ENCODE data around the gene IP6K1.
"Not testable (repeated sequence)": the region's sequence is repeated elsewhere in the genome, so short reads cannot be mapped to it uniquely, and the experiment has no call there.

IP6K1 gene

DNA sequence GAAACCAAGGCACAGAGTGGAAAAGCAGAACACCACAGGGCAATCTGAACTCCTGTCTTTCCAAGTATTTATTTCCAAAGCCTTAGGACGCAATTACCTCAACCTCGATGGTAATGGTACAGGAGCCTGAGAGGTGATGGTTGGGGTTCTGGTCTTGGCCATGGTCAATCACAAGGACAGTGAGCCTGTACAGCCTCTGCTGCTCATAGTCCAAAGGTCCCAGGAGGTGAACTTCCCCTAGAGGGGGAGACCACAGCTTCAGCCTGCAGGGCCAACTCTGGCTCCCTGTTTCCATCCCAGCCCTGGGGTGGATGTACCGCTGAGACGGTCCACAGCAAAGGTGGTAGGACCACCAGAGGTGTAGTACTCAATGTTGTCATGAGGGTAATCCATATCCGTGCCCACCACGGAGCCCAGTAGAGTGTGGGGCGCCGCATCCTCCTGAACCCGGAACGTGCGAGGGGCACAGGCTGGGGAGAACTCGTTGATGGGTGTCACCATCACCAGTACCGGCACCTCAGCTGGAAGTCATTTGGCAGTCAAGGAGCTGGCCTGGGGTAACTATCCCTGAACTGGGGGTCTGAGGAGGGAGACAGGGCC is 7.2 kb upstream of the IP6K1 start:
- no peak for DNase-seq

GRCh38 chr3:49792371-49793150 is 6.2 kb upstream of the IP6K1 start:
- no peak for DNase-seq

GRCh38 chr3:49791571-49791970 is 5.2 kb upstream of the IP6K1 start:
- no peak for DNase-seq

- peak; percentile 22 for DNase-seq
Observed at GRCh38 chr3:49790626-49791411, 4.5 kb upstream of the IP6K1 start.

DNA sequence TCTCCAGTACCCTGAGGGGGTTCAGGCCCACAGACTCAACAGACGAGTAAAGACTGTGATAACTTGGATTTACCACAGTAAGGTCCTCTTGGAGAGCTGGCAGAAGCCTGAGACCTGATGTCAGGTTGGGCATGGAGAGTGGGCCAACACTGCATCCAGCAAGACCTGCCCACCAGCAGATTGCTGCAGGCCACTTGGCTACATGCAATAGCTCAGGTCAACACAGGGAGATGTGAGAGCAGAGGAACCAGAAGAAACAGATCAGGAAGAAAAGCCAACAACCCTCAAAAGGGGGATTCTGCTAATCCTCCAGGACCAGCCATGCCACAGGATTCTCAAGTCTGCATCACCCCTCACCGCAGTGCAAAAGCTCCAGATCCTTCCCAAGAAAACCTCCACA is 1.7 kb upstream of the IP6K1 start:
- no peak for DNase-seq

DNA sequence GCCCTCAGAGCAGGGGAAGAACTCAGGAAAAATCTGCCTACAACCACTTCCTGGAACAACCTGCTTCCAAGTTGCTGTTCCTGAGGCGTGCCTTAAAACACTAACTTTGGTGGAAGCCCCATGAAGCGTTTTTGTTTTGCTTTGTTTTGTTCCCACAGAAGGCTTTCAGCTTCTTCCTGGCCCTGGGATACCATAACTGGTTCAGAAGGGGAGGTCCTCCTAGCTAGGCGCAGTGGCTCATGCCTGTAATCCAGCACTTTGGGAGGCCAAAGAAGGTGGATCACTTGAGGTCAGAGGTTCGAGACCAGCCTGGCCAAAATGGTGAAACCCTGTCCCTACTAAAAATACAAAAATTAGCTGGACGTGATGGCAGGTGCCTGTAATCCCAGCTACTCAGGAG is 1.2 kb upstream of the IP6K1 start:
- no peak for DNase-seq

- no peak for DNase-seq
Observed at GRCh38 chr3:49787182-49787464, 781 bp upstream of the IP6K1 start.

- DNase-seq = peak; percentile 17
Observed at GRCh38 chr3:49785565-49786356, 581 bp downstream of the IP6K1 start.

DNA sequence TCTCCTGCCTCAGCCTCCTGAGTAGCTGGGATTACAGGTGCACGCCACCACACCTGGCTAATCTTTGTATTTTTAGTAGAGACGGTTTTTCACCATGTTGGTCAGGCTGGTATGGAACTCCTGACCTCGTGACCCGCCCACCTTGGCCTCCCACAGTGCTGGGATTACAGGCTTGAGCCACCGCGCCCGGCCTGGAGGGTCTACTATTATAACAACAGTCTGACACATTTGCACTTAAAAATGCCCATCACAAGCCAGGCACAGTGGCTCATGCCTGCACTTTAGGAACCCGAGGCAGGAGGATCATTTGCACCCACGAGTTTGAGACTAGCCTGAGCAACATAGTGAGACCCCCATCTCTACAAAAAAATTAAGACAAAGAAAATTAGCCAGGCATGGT is 4.1 kb downstream of the IP6K1 start:
- not testable (repeated sequence) for DNase-seq

DNA sequence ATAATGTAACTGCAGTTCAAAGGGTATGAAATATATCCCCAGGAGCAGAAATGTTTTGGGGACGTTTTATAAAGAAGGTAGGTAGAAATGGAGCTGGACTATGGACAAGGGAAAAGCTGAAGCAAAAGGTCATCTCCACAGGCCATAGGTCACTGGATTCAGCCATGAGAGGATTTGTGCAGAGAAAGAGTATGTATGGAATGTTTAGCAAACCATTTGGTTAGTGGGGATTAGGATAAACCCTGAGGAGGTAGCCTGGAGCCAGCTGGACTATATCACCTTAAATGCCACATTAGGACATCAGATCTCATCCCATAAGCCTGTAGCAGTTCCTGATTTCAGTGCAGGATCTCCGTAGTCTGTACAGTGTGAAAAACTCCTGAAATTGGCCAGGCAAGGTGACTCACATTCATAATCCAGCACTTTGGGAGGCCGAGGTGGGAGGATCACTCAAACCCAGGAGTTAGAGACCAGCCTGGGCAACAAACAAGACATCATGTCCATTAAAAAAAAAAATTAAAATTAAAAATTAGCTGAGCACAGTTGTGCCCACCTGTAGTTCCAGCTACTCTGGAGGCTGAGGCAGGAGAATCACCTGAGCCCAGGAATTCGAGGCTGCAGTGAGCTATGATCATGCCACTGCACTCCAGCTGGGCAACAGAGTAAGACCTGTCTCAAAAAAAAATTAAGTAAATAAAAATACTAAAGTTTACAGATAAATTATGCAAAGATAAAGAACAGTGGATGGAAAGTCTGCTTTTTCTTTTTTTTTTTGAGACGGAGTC is 4.7 kb downstream of the IP6K1 start:
- DNase-seq = no peak

- DNase-seq = not testable (repeated sequence)
Observed at GRCh38 chr3:49780975-49781365, 5.4 kb downstream of the IP6K1 start.

- no peak for DNase-seq
Observed at GRCh38 chr3:49780080-49780974, 6.0 kb downstream of the IP6K1 start.

GRCh38 chr3:49779358-49780079 is 6.8 kb downstream of the IP6K1 start:
- no peak for DNase-seq

GRCh38 chr3:49776101-49776500 is 10.2 kb downstream of the IP6K1 start:
- DNase-seq = not testable (repeated sequence)

DNA sequence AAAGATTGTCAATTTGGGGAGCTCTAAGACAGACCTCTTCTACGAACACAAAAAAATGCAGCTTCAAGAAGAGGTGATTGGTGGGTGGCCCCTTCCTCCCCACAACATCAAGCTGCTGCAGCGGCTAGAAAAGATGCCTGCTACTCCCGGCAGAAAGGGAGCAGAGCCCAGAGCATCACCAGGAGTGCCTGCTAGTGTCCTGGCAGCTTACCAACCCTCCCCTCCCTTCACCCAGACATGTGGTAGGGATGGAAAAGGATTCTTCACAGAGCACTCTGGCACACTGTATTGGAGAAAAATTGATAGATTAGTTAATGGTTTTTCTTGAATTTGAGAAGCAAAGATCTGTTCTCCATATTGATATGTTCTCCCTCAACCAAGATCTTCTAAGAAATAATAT is 10.8 kb downstream of the IP6K1 start:
- no peak for DNase-seq

DNA sequence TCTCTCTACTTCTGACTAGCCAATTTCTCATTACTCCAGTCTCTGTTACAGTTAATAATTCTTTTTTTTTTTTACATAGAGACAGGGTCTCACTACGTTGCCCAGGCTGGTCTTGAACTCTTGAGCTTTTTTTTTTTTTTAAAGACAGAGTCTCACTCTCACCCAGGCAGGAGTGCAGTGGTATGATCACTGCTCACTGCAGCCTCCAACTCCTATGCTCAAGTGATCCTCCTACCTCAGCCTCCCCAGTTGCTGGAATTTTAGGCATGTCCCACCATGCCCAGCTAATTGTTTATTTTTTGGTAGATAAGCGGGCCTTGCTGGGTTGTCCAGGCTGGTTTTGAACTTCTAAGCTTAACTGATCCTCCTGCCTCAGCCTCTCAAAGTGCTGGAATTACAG is 13.6 kb downstream of the IP6K1 start:
- no peak for DNase-seq

GRCh38 chr3:49771340-49771938 is 14.9 kb downstream of the IP6K1 start:
- DNase-seq = no peak

DNA sequence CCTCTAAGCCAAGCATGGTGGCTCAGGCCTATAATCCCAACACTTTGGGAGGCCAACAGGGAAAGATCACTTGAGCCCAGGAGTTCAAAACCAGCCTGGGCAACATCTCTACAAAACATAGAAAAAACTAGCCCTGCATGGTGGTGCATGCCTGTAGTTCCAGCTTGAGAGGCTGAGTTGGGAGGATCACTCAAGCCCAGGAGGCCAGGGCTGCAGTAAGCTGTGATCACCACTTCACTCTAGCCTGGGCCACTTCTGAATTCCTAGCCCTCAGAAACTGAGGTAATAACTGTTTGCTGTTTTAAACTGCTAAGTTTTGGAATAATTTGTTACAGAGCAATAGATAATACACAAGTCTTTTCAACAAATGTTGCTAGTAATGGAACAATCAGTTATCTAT is 16.4 kb downstream of the IP6K1 start:
- no peak for DNase-seq

DNA sequence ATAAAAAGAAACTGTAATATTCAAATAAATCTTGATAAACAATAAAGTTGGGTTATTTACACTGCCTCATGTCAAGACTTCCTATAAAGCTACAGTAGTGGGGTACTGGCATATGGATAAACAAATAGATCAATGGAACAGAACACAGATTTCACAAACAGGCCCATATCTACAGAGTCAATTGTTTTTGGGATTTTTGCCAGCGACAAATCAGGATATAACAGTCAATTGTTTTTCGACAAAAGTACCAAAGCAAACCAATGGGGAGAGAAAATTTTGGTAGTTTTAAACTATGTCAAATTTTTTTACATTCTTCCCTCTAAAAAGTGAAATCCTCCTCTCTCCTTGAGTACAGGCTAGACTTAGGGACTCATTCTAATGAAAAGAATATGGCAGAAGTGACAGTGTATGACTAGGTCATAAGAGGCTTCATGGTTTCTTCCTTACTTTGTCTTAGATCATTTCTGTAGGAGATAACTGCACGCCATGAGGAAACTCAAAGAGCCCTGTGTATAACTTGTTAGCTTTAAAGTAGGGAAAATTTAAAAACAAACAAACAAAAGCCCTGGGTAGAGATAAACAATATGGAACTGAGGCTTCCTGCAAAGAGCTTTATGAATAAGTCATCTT is 16.9 kb downstream of the IP6K1 start:
- DNase-seq = no peak

DNA sequence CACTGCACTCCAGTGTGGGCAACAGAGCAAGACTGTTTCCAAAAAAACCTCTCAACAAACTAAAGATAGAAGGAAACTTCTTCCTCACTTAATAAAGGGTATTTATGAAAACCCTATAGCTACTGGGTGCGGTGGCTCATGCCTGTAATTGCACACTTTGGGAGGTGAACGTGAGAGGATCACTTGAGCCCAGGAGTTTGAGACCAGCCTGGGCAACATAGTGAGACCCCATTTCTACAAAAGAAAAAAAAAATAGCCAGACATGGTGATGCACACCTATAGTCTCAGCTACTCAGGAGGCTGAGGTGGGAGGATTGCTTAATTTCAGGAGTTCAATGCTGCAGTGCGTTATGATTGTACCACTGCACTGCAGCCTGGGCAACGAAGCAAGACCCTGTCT is 22.4 kb downstream of the IP6K1 start:
- no peak for DNase-seq
